Measurements from ENCODE around the gene ROR2.

ROR2 gene

DNA sequence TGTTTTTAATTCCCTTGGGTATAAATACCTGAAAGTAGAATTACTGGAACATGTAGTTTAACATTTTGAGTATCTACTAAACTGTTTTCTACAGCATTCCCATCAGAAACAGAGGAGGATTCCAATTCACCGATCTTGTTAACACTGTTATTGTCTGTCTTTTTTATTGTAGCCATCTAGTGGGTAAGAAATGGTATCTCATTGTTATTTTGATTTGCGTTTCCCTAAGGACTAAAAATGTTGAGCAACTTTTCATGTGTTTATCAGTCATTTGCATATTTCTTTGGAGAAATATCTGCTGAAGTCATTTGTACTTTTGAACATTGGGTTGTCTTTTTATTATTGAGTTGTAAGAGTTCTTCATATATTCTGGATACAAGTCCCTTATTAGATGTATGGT, 391.1 kb downstream of the ROR2 start:
- H3K4me2 ChIP-seq, result no peak overlapping the region
- H3K27ac ChIP-seq, result no peak overlapping the region

DNA sequence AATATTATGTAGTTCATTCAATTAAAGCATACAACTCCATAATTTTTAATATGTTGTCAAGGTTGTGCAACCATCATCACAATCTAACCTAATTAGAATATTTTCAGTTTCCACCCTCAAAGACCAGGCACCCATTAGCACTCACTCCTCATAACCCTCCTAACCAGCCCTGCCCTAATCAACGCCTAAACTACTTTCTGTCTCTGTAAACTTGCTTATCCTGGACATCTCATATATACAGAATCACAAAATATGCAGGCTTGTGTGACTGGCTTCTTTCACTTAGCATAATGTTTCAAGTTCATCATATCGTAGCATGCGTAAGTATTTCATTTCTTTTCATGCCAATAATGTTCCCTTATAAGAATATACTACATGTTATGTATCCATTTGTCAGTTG, 391.6 kb downstream of the ROR2 start:
- H4K20me1 ChIP-seq (ENCODE audit: insufficient read depth), result no peaks in the 10 kb centered on the region
- H3K9ac ChIP-seq, result no peak overlapping the region
- TF ChIP-seq, protein P1, sequence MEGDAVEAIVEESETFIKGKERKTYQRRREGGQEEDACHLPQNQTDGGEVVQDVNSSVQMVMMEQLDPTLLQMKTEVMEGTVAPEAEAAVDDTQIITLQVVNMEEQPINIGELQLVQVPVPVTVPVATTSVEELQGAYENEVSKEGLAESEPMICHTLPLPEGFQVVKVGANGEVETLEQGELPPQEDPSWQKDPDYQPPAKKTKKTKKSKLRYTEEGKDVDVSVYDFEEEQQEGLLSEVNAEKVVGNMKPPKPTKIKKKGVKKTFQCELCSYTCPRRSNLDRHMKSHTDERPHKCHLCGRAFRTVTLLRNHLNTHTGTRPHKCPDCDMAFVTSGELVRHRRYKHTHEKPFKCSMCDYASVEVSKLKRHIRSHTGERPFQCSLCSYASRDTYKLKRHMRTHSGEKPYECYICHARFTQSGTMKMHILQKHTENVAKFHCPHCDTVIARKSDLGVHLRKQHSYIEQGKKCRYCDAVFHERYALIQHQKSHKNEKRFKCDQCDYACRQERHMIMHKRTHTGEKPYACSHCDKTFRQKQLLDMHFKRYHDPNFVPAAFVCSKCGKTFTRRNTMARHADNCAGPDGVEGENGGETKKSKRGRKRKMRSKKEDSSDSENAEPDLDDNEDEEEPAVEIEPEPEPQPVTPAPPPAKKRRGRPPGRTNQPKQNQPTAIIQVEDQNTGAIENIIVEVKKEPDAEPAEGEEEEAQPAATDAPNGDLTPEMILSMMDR (conservative IDR thresholded peaks at IDR 0.05; ENCODE audit: low read depth, low read length), result no peak
- H3K4me1 ChIP-seq (ENCODE audit: low read depth, poor library complexity, severe bottlenecking), result no peaks in the 10 kb centered on the region
- no peak overlapping the region for H3K4me2 ChIP-seq
- H3K36me3 ChIP-seq (ENCODE audit: insufficient read depth), result no peaks in the 10 kb centered on the region
- H3K27ac ChIP-seq, result no peak overlapping the region
- no peak overlapping the region for H3K4me3 ChIP-seq (IDR thresholded peaks at IDR 0.05; ENCODE audit: insufficient read depth, low read depth, low read length)
- no peak overlapping the region for H2AFZ ChIP-seq (ENCODE audit: low read depth)
- no peaks in the 10 kb centered on the region for H3K79me2 ChIP-seq (ENCODE audit: insufficient read depth, low read depth)
- no peaks in the 10 kb centered on the region for H3K27me3 ChIP-seq (ENCODE audit: insufficient read depth, low read depth)

More for the DNA sequence above, 391.1 kb downstream of the ROR2 start:
- no peak overlapping the region for H3K9ac ChIP-seq
- no peaks in the 10 kb centered on the region for H3K27me3 ChIP-seq (ENCODE audit: insufficient read depth, low read depth)
- no peak overlapping the region for H2AFZ ChIP-seq (ENCODE audit: low read depth)
- no peaks in the 10 kb centered on the region for H3K36me3 ChIP-seq (ENCODE audit: insufficient read depth)
- no peaks in the 10 kb centered on the region for H4K20me1 ChIP-seq (ENCODE audit: insufficient read depth)
- no peak overlapping the region for H3K4me3 ChIP-seq (IDR thresholded peaks at IDR 0.05; ENCODE audit: insufficient read depth, low read depth, low read length)
- H3K4me1 ChIP-seq (ENCODE audit: low read depth, poor library complexity, severe bottlenecking), result no peaks in the 10 kb centered on the region
- no peaks in the 10 kb centered on the region for H3K79me2 ChIP-seq (ENCODE audit: insufficient read depth, low read depth)
- TF ChIP-seq, protein P1 (conservative IDR thresholded peaks at IDR 0.05; ENCODE audit: low read depth, low read length), result no peak

DNA sequence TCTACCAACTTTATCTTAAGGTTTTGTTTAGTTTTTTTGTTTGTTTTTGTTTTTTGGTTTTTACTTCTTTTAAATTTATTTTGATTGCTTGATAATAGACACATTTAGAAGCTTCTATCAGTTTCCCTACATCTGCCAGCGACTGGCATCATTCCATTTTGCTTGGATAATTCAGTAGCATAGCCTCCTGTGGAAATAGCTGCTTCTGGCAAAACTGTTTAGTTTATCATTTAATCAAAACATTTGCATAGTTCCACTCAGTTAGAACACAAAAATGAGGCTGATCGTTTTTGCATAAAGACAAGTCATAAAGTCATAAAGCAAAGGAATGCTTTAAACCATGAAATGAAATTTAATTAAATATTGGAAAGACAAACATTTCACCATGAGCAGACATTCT, 392.7 kb downstream of the ROR2 start:
- Histone ChIP-seq H3K27ac (no peak overlapping the region), H4K20me1 (ENCODE audit: insufficient read depth) (no peaks in the 10 kb centered on the region), H3K4me2 (no peak overlapping the region), H3K9ac (no peak overlapping the region), H3K79me2 (ENCODE audit: insufficient read depth, low read depth) (no peaks in the 10 kb centered on the region), H2AFZ (ENCODE audit: low read depth) (no peak overlapping the region), H3K36me3 (ENCODE audit: insufficient read depth) (no peaks in the 10 kb centered on the region), H3K27me3 (ENCODE audit: insufficient read depth, low read depth) (no peaks in the 10 kb centered on the region), H3K4me1 (ENCODE audit: low read depth, poor library complexity, severe bottlenecking) (no peaks in the 10 kb centered on the region), H3K4me3 (IDR thresholded peaks at IDR 0.05; ENCODE audit: insufficient read depth, low read depth, low read length) (no peak overlapping the region)
- TF ChIP-seq, protein P1 (conservative IDR thresholded peaks at IDR 0.05; ENCODE audit: low read depth, low read length), result no peak

DNA sequence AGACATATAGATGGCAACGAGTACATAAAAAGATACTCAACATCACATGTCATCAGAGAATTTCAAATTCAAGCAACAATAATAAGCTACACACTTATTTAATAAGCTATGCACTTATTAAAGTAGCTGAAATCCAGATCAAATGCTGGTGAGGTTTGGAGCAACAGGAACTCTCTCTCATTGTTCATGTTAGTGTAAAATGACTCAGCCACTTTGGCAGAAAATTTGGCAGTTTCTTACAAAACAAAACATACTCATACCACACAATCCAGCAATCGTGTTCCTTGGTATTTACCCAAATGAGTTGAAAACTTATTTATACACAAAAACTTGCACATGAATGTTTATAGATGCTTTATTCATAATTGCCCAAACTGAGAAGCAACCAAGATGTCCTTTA, 394.9 kb downstream of the ROR2 start:
- Histone ChIP-seq H3K4me1 (ENCODE audit: low read depth, poor library complexity, severe bottlenecking) (no peaks in the 10 kb centered on the region), H3K27me3 (ENCODE audit: insufficient read depth, low read depth) (no peaks in the 10 kb centered on the region), H3K4me2 (no peak overlapping the region), H3K4me3 (IDR thresholded peaks at IDR 0.05; ENCODE audit: insufficient read depth, low read depth, low read length) (no peak overlapping the region), H4K20me1 (ENCODE audit: insufficient read depth) (no peaks in the 10 kb centered on the region), H3K9ac (no peak overlapping the region), H2AFZ (ENCODE audit: low read depth) (no peak overlapping the region), H3K36me3 (ENCODE audit: insufficient read depth) (no peaks in the 10 kb centered on the region), H3K27ac (no peak overlapping the region), H3K79me2 (ENCODE audit: insufficient read depth, low read depth) (no peaks in the 10 kb centered on the region)
- TF ChIP-seq, protein P1 (conservative IDR thresholded peaks at IDR 0.05; ENCODE audit: low read depth, low read length), result no peak

Data from KMS-11 (cell line).